ENCODE data around the gene IZUMO1. TPM values are rescaled to one million over a fixed set of nuclear protein-coding genes. Genes with fewer than 3 reads are reported as not detected.

The IZUMO1 gene
- total RNA-seq, 1 experiment from 2014 or later, result not detected

DNA sequence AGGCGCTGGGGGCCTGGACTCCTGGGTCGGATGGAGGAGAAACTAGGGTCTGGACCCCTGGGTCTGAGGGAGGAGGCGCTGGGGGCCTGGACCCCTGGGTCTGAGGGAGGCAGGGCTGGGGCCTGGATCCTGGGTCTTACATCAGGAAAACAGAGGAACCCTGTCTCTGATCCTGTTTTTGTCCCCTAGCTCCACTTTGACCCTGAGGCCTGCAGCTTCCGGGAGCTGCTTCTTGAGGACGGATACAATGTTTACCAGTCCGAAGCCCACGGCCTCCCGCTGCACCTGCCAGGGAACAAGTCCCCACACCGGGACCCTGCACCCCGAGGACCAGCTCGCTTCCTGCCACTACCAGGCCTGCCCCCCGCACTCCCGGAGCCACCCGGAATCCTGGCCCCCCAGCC is 11.0 kb upstream of the IZUMO1 start:
- no peak for DNase-seq (ENCODE audit: low read depth)

- no peak for DNase-seq (ENCODE audit: low read depth)
These were observed 10.5 kb upstream of the IZUMO1 start for GRCh38 chr19:48757089-48757675.

- no peak for DNase-seq (ENCODE audit: low read depth)
These were observed 10.0 kb upstream of the IZUMO1 start for GRCh38 chr19:48756686-48757085.

DNA sequence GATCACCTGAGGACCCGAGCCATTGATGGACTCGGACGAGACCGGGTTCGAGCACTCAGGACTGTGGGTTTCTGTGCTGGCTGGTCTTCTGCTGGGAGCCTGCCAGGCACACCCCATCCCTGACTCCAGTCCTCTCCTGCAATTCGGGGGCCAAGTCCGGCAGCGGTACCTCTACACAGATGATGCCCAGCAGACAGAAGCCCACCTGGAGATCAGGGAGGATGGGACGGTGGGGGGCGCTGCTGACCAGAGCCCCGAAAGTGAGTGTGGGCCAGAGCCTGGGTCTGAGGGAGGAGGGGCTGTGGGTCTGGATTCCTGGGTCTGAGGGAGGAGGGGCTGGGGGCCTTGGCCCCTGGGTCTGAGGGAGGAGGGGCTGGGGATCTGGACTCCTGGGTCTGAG is 9.5 kb upstream of the IZUMO1 start:
- no peak for DNase-seq (ENCODE audit: low read depth)

DNA sequence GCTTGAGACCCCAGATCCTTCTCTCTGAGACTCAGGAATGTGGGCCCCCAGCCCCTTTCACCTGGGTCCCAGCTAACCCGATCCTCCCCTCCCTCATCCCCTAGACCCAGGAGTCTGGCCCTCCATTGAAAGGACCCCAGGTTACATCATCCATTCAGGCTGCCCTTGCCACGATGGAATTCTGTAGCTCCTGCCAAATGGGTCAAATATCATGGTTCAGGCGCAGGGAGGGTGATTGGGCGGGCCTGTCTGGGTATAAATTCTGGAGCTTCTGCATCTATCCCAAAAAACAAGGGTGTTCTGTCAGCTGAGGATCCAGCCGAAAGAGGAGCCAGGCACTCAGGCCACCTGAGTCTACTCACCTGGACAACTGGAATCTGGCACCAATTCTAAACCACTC is 9.1 kb upstream of the IZUMO1 start:
- no peak for DNase-seq (ENCODE audit: low read depth)

DNA sequence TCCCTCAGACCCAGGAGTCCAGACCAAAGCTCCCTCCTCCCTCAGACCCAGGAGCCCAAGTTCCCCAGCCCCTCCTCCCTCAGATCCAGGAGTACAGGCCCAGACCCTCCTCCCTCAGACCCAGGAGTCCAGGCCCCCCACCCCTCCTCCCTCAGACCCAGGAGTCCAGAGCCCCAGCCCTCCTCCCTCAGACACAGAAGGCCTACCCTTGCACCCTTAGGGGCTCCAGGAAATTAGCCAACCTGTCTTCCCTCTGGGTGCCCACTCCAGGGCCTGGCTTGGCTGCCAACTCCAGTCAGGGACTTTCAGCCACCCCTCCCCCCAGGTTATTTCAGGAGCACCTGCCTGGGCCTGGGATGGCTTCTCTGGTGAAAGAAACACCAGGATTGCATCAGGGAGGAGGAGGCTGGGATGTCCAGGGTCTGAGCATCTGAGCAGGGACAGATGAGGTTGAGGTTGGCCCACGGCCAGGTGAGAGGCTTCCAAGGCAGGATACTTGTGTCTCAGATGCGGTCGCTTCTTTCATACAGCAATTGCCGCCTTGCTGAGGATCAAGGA is 8.5 kb upstream of the IZUMO1 start, which contains the start of gene FGF21:
Gene FGF21 (plus strand): TSS at position 441 of the 558 bp plus-strand sequence. CDS start 713 bp downstream, outside the sequence.
- DNase-seq (ENCODE audit: low read depth), result no peak

GRCh38 chr19:48752496-48753365 is 6.0 kb upstream of the IZUMO1 start, which contains the start of gene FUT1:
Gene FUT1, minus strand, starts transcription at chr19:48752641. Its CDS starts 1,360 bp downstream, at chr19:48751281.
- no peak for DNase-seq (ENCODE audit: low read depth)

DNA sequence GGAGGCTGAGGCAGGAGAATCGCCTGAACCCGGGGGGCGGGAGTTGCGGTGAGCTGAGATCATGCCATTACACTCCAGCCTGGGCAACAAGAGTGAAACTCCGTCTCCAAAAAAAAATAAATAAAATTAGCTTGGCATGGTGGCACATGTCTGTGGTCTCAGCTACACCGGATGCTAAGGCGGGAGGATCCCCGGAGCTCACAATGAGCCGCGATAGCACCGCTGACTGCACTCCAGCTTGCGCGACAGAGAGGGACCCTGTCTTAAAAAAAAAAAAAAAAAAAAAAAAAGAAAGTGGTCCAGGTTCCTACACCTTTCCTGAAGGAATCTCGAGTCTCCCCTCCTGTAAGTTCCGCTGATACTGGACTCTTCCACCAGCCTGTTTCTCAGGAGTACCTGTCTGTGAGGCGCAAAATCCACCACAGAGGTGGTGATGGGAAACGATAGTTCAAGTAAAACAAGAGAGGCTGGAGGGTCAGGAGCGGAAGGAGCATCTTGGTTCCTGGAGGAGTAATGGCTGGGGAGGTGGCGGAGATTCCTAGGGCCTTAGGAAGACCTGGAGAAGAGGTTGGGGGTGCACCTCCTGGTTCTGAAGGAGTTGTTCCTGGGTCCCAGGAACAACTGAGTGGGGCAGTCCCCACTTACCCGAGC is 5.3 kb upstream of the IZUMO1 start:
- DNase-seq (ENCODE audit: low read depth), result no peak

GRCh38 chr19:48750771-48751504 is 4.2 kb upstream of the IZUMO1 start:
- DNase-seq (ENCODE audit: low read depth), result no peak

DNA sequence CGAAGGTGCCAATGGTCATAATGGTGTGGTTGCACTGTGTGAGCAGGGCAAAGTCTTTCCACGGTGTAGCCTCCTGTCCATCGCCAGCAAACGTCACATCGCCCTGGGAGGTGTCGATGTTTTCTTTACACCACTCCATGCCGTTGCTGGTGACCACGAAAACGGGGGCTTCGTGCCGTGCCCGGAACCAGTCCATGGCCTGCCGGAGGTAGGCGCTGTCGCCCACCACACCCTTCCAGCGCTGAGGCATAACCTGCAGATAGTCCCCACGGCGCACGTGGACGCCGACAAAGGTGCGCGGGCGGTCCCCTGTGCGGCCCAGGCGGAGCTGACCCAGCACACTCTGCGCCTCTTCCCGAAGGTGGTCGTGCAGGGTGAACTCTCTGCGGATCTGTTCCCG is 3.6 kb upstream of the IZUMO1 start:
- no peak for DNase-seq (ENCODE audit: low read depth)

DNA sequence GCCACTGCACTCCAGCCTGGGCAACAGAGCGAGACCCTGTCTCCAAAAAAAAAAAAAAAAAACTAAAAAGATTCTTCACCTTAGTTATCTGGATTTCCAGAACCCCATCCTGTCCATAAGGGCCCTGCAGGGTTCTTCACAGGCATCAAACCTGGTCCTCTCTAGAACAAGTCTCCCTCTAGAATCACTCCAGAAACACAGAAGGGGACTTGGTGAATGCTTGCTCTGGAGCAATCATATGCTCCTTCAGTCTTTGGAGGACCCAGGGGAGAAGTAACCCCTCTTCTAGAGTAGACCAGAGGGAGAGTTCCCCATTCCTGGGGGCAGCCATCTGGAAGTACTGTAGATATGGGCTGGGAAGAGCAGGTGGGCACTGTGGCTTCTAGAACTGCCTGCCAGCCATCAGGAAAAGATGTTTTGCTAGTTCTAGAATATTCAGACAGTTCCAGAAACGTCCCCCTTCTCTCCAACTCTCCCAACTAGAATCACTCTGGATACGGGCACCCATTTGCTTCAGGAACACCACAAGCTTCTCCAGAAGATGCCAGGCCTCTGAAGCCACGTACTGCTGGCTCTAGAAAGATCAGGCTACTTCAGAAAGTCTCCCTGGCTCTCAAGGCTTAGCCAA is 3.0 kb upstream of the IZUMO1 start:
- DNase-seq (ENCODE audit: low read depth), result no peak

GRCh38 chr19:48746110-48746509 is 599 bp downstream of the IZUMO1 start:
- no peak for DNase-seq (ENCODE audit: low read depth)

GRCh38 chr19:48745208-48745995 is 1.3 kb downstream of the IZUMO1 start:
- DNase-seq (ENCODE audit: low read depth), result peak; percentile 46

DNA sequence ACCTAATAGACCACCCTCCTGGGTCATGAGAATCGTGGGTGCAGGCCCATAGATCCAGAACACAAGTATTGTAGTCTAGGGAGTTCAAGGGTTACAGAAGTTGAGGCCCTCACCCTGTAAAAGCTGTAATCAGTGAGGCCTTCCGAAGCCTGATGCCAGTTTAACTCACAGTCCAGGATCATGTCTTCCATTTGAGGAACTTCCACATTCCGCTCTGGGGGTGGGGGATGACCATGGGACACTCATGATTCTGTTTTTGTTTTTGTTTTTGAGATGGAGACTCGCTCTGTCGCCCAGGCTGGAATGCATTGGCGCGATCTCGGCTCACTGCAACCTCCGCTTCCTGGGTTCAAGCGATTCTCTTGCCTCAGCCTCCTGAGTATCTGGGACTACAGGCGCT is 4.6 kb downstream of the IZUMO1 start:
- DNase-seq (ENCODE audit: low read depth), result no peak

DNA sequence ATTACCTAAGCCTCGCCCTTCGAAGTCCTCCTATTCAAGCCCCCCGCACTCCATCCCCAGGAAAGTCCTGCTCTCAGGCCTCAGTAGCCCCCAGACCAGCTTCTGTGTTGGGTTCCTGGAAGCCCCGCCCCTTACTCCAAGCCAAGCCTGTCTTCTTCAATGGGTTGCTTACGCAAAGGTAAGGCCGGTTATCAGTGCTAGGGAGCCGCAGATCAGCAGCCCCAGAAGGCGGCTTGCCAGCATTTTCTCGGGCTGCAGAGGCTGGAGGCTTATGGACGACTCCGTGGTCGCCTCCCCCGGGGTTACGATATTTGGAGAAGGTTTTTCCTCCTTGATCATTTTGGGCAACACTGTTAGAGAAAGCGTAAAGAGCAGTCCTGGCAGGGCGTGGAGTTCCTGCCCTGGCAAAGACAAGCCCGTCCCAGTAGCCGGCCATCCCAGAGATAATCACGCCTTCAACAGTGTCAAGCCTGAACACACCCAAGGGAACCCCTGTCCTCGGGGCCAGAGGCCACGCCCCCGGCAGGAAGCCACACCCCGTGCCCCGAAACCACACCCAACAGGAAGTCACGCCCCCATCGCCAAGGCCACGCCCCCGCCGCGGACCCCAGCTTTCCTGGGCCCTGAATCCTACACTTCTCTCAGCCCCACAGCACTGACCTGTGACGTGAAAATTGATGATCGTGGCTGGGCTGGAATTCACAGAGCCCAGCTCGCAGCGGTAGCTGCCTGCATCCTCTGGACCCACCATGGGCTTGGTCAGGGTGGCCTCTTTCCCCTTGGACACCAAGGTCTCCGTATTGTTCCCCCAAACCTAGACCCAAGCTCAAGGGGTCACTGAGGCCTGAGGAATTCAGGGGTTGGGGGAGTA is 5.3 kb downstream of the IZUMO1 start:
- no peak for DNase-seq (ENCODE audit: low read depth)

DNA sequence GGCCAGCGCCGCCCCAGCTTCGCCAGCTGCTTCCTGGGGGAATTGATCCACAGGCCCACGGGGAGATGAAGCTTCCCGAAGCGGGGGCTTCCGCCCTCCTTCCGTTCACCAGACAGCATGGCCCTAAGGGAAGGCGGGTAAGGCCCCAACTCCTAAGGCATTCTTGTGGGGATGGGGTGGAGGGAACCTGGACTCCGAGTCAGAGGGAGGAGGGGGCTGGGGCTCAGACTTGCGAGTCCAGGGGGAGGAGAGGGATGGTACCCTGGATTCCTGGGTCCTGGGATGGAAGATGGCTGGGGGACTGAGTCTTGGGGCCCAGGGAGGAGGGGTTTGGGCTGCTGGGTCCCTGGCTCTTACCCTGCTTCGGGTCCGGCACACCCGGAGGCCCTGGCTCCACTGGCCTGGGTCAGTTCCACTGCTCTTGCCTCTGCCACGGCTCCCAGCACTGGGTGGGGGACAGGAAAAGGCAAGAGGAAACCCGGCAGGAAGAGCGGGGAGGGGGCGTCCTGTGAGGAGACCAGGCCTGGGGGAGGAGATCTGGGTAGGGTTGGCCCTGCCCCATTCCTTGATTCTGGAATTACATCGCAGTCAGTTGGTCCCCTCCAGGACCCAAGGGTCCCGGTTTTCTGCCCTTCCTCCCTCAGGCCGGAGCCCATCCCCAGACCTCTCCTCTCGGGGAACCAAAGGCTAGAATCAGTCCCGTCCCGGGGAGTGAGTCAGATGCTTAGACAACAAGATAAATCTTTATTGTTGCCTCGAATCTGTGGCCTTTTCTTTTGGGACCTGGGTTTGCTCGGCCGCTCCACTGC is 6.3 kb downstream of the IZUMO1 start, which contains the start of gene RASIP1:
Gene RASIP1 (minus strand): TSS at position 447 of the 809 bp plus-strand sequence. CDS start 328 bp downstream, at position 119.
- DNase-seq (ENCODE audit: low read depth), result no peak

DNA sequence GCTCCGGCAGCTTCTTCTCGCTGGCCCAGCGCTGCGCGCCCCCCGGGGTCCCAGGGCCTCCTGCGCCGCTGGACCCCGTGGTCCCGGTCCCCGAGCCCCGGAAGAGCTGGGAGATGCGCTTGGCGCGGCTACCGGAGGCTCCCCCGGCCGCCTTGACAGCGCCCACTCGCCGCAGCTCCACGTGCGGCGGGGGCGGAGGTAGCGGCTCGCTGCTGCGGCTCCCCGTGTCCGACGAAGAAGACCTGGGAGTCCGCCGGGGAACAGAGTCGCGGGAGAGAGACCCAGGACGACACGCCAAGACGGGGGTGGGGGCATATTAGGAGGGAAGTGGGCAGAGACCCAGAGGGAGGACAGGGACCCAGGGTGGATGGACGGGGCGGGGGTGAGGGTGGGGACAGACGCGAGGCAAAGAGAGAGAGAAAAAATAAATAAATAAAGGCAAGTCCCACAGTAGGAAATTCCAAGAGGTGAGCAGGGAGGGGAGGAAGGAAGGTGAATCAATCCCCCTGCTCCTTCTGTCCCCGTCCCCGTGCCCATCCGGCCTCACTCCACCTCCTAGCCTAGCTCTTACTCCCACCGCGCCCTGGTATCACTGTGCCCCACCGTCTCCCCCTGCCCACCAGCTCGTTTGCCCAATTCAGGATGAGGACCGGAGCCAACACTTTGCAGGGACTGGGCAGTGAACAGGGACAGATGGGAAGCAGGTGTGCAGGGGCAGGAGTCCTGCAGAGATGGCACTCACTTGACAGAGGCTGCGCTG is 7.1 kb downstream of the IZUMO1 start:
- no peak for DNase-seq (ENCODE audit: low read depth)

All from HT1080 (cell line).